Measurements from ENCODE around the gene NUP43.
"Not testable (repeated sequence)": the region's sequence is repeated elsewhere in the genome, so short reads cannot be mapped to it uniquely, and the experiment has no call there.

The NUP43 gene

GRCh38 chr6:149745252-149745651 lies 1.1 kb downstream of the NUP43 start:
- DNase-seq: not testable (repeated sequence)

- no peak for DNase-seq
Observed at GRCh38 chr6:149734915-149735314, 11.4 kb downstream of the NUP43 start.

- no peak for DNase-seq
Observed at GRCh38 chr6:149733089-149733720, 13.1 kb downstream of the NUP43 start.

DNA sequence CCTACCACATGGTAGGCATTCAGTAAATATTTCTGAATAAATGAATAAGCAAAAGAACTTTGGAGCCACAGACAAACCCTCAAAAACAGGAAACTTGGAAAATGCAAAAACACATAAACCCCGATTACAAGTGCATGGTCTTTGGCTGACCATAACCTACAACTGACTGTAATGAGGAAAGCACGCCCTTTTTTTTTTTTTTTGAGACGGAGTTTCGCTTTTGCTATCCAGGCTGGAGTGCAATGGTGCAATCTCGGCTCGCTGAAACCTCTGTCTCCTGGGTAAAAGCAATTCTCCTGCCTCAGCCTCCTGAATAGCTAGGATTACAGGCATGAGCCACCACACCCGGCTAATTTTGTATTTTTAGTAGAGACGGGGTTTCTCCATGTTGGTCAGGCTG lies 16.5 kb downstream of the NUP43 start:
- no peak for DNase-seq

DNA sequence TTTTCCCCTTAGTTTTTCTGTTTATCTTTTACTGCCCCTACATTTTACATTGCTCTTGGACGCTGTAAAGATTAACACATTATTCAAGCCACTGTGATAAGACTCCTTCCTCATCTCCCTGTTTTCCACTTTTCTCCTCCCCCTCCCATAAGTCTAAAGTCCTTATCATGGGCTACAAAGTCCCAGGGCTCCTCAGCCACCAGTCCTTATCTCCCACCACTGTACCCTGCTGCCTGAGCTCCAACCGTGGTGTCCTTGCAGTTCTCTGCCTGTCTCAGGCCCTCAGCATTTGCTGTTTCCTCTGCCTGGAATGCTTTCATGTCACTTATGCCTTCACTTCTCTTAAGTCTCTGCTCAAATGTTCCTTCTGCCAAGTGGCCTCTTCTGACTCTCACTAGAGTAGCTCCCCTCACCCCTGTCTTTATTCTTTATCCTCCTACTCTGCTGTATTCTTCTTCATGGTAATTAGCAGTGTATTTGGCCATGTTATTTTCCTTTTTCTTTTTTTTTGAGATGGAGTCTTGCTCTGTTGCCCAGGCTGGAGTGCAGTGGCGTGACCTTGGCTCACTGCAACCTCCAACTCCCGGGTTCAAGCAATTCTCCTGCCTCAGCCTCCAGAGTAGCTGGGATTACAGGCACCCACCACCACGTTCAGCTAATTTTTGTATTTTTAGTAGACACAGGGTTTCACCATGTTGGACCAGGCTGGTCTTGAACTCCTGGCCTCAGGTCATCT lies 17.7 kb downstream of the NUP43 start:
- no peak for DNase-seq

- no peak for DNase-seq
Observed at GRCh38 chr6:149727793-149728498, 18.4 kb downstream of the NUP43 start.

DNA sequence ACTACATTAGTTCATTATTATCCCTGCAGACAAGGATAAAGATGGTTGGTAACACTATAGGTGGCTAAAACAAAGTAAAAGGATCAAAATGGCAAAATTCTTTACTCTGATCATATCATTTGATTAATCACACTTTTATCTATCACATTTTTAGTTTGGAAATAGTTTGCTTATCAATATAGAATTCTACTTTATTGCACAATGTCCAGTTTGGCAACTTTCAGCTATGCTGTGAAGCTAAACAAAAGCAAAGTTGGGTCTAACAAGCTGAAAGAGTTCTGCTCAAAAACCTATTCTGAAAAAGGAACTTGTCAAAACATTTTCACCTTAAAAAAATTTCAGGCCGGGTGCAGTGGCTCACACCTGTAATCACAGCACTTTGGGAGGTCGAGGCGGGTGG lies 20.5 kb downstream of the NUP43 start:
- DNase-seq: no peak

DNA sequence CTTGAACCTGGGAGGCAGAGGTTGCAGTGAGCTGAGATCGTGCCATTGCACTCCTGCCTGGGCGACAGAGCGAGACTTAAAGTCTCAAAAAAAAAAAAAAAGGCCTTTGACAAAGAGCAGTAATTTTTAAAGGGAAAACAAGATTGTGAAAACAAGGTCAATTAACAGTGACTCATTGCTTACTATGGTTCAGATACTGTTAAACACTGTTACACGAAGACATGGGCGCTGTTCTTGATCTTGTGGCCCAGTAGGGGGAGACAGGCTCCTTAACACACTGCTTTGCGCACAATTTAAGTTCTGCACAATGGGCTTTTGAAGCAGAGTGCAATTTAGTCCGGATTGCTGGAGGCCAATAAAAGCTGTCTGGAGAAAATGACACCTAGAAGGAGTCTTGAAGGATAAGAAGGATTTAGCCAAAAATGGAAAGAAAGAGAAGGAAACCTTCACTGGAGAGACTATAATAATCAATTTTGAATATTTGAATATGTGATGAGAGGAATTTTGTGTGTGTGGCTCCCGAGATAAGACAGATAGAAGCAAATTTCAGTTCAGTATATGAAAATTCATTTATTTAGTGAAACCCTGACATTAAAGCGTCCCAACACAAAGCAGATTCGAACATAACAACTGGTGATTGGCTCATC lies 22.4 kb downstream of the NUP43 start:
- DNase-seq: peak; percentile 45

GRCh38 chr6:149723262-149723661 lies 23.1 kb downstream of the NUP43 start:
- no peak for DNase-seq

DNA sequence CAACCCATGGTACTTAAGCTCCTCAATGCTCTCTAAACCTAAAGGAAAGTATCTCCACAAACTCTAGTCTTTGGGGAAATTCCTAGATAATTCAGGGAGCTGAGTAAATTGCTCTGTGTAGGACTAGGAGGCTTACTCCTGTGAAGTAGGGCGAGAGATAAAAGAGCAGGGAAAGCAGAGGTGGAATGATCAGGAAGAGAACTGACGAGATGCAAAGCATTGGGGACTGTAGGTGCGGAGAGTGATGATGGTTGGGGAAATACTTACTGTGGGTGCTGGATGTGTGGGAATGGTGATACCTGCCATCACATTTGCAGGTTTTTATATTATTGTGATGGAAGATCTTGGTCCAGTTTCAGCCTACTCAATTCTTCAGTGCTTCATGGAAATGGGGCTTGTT lies 26.8 kb downstream of the NUP43 start:
- DNase-seq: no peak

- peak; percentile 85 for DNase-seq
Observed at GRCh38 chr6:149717588-149718458, 28.5 kb downstream of the NUP43 start, which contains the start of gene LATS1. Gene LATS1 (minus strand): TSS chr6:149718101. CDS start chr6:149702126, 15,975 bp downstream.

GRCh38 chr6:149717255-149717587 lies 29.1 kb downstream of the NUP43 start:
- no peak for DNase-seq

DNA sequence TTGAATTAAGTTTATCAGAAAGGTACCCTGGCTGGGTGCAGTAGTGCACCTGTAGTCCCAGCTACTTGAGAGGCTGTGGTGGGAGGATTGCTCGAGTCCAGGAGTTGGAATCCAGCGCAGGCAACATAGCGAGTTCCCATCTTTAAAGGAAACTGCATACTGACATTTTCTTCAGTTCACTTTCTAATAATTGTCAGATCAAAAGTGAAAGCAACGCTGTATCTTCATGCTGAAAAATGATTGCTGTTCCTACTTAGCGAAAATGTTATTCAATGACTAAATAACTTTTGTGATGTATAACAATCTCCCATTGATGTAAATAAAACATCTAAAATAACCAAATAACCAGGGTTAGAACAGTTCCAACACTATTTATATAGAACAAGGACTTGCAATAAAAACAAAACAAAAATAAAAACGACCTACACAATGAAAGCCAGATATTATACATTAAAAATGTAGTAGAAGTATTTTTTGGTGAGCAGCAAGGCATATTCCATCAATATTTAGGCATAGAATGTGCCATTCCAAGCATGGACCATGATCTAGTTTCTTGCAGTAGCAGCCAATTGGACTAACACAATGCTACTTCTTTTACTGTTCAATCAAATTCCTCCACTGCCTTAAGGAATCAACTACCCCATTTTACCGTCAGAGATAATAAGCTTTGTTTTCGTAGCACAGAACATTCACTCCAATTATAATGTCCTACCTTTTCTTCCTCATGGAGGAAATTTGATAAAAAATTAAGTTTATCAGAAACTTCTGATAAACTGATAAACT lies 30.0 kb downstream of the NUP43 start:
- DNase-seq: no peak

GRCh38 chr6:149714442-149714841 lies 31.9 kb downstream of the NUP43 start:
- DNase-seq: no peak

DNA sequence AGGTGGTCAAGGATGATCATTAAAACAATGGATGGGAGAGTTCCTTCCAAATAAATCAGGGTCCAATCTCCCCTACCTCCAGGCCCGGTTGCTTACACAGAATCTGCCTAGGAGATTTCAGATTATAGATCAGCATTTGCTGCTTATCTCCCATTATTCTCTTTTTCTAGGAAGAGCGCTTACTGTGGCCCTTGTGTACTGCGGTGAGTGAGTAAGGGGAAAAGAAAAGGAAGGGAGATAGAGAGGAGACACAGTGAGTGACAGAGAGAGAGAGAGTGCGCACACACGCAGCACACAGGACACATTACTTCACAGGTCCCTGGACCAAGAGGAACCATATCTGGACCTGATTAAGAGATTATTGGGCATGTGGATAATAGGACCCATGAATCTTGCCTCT lies 34.6 kb downstream of the NUP43 start:
- DNase-seq: no peak

DNA sequence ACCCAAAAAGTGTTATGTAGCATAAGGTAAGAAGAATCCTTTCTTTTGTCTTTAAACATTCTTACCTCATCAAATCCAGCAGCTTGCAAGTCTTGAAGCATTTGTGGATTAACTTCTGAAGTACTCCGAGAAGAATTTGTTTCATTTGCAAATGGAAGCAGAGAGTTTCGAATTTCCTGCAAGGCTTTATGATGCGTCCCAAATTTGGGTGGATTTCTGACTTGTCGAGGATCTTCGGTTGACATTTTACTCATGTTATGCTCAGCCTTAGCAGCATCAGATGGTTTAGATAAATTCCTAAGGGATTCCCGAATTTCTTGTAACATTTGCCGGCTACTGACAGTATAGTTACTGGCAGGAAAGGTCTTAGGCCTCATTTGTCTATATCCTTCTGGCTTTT lies 44.6 kb downstream of the NUP43 start:
- no peak for DNase-seq

GRCh38 chr6:149699150-149699549 lies 47.2 kb downstream of the NUP43 start:
- DNase-seq: no peak

GRCh38 chr6:149698175-149698574 lies 48.2 kb downstream of the NUP43 start:
- no peak for DNase-seq

- DNase-seq: no peak
Observed at GRCh38 chr6:149696901-149697300, 49.4 kb downstream of the NUP43 start.

DNA sequence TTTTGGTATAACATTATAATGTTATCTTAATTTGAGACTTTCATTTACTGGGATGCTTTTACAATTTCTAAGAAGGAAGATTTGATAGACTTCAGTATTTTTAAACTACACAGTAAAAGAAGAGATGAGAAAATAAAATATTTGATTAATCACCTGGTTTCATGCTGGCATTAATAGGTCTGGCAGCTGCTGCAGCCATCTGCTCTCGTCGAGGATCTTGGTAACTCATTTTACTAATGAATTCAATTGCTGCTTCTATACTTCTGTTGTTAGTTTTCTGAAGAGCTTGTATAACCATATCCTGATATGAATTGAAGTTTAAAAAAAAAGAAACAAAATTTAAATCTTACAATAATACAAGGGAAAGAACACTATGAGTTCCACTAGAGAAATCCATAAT lies 51.4 kb downstream of the NUP43 start:
- DNase-seq: no peak

GRCh38 chr6:149691201-149691600 lies 55.1 kb downstream of the NUP43 start:
- DNase-seq: no peak

DNA sequence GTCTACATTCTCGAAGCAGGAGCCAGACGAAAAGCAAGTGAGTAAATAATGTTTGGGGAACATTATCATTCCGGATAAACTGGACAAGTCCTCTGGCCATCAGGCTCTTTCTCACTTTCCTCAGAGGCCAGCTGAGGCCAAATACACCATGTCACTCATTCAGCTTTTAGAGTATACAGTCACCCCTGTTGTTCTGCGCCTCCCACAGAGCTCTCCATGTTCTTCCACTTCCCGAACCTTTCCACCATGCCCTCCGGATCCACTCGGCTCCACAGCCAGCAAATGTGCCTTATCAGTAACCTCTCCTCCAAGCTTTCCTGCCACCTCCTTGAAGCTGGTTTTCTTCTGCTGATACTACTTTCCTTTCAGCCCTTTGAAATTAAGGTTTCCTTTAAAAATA lies 60.1 kb downstream of the NUP43 start:
- no peak for DNase-seq

Data from CD4-positive, alpha-beta T cell treated with Interleukin-15 for 1 hour (primary cell).